Neuronal stem cell (in vitro differentiated cells): ENCODE measurements around the gene FOXP2.

Experiments
- DNase-seq: peaks from one replicate; pipeline ENCODE4 v3.0.0-alpha.2; 2013; ENCODE audit warnings: low spot score
- H2AFZ ChIP-seq: one replicate; pipeline ENCODE4 v1.6.1; 2013; ENCODE audit warnings: mild to moderate bottlenecking, low read length, inconsistent platforms
- H2AK5ac ChIP-seq: 2 replicates; pipeline ENCODE4 v1.6.1; 2013; ENCODE audit warnings: low read depth, mild to moderate bottlenecking, inconsistent platforms, low read length, moderate library complexity, mixed read lengths
- H2BK120ac ChIP-seq: 2 replicates; pipeline ENCODE4 v1.6.1; 2013; ENCODE audit warnings: low read depth, mild to moderate bottlenecking, inconsistent platforms, low read length, moderate library complexity, mixed read lengths
- H2BK12ac ChIP-seq: one replicate; pipeline ENCODE4 v1.6.1; 2013; ENCODE audit warnings: low read length, inconsistent platforms
- H2BK15ac ChIP-seq: 2 replicates; pipeline ENCODE4 v1.6.1; 2013; ENCODE audit warnings: mild to moderate bottlenecking, low read length, inconsistent platforms, mixed read lengths
- H2BK5ac ChIP-seq: one replicate; pipeline ENCODE4 v1.6.1; 2013; ENCODE audit warnings: inconsistent platforms, mild to moderate bottlenecking, low read length, moderate library complexity
- H3K14ac ChIP-seq: one replicate; pipeline ENCODE4 v1.6.1; 2013; ENCODE audit warnings: low read length, inconsistent platforms
- H3K18ac ChIP-seq: 2 replicates; pipeline ENCODE4 v1.6.1; 2013; ENCODE audit warnings: low read length, inconsistent platforms
- H3K23ac ChIP-seq: 2 replicates; pipeline ENCODE4 v1.6.1; 2013; ENCODE audit warnings: low read depth, mild to moderate bottlenecking, mixed read lengths, low read length, inconsistent platforms; ENCODE audit not compliant: poor library complexity
- H3K27ac ChIP-seq: replicated peaks from 3 replicates; pipeline ENCODE4 v1.5.1; 2013; ENCODE audit warnings: low read length, inconsistent platforms
- H3K27me3 ChIP-seq, 3 experiments: 2 replicates each; pipeline ENCODE4 v1.6.1; 2013; ENCODE audit warnings: low read length in 3 of 3, mild to moderate bottlenecking in 2 of 3, inconsistent platforms in 1 of 3, low read depth in 1 of 3, mixed read lengths in 1 of 3, moderate library complexity in 1 of 3; ENCODE audit not compliant: control insufficient read depth in 3 of 3, insufficient read depth in 3 of 3
- H3K36me3 ChIP-seq, 2 donors: replicated peaks in 1 of 2; 2 replicates each; pipeline ENCODE4 v1.6.1; 2013; ENCODE audit warnings: low read length in 2 of 2; ENCODE audit not compliant: control insufficient read depth in 2 of 2, insufficient read depth in 2 of 2
- H3K4ac ChIP-seq: 2 replicates; pipeline ENCODE4 v1.6.1; 2013; ENCODE audit warnings: inconsistent platforms, mild to moderate bottlenecking, low read length, moderate library complexity
- H3K4me1 ChIP-seq, 2 donors: 1 replicate in 1 of 2; 2 replicates in 1 of 2; pipeline ENCODE4 v1.6.1; 2013; ENCODE audit warnings: low read length in 2 of 2, low read depth in 1 of 2; ENCODE audit not compliant: control insufficient read depth in 2 of 2, insufficient read depth in 1 of 2
- H3K4me2 ChIP-seq: one replicate; pipeline ENCODE4 v1.6.1; 2013; ENCODE audit warnings: mild to moderate bottlenecking, low read length, inconsistent platforms; ENCODE audit not compliant: insufficient read depth, poor library complexity, severe bottlenecking
- H3K4me3 ChIP-seq, 2 donors: 2 replicates each; pipeline ENCODE4 v1.5.1; 2013; ENCODE audit warnings: low read length in 2 of 2, mild to moderate bottlenecking in 2 of 2, inconsistent platforms in 1 of 2, moderate library complexity in 1 of 2
- H3K79me1 ChIP-seq: one replicate; pipeline ENCODE4 v1.6.1; 2013; ENCODE audit warnings: low read depth, mild to moderate bottlenecking, inconsistent platforms, low read length, moderate library complexity
- H3K9ac ChIP-seq: one replicate; pipeline ENCODE4 v1.6.1; 2013; ENCODE audit warnings: mild to moderate bottlenecking, low read depth, low read length, inconsistent platforms; ENCODE audit not compliant: poor library complexity
- H3K9me3 ChIP-seq, 2 donors: replicated peaks in 1 of 2; 2 replicates each; pipeline versions ENCODE3 to v1.6.1; 2013; ENCODE audit warnings: low read length in 2 of 2, mild to moderate bottlenecking in 2 of 2, inconsistent platforms in 1 of 2, low read depth in 1 of 2, mixed read lengths in 1 of 2, moderate library complexity in 1 of 2; ENCODE audit not compliant: control insufficient read depth in 2 of 2, insufficient read depth in 1 of 2
- H4K8ac ChIP-seq: one replicate; pipeline ENCODE4 v1.6.1; 2013; ENCODE audit warnings: low read depth, mild to moderate bottlenecking, inconsistent platforms, low read length, moderate library complexity
- H4K91ac ChIP-seq: one replicate; pipeline ENCODE4 v1.6.1; 2013; ENCODE audit warnings: low read length, low read depth, mild to moderate bottlenecking, inconsistent platforms; ENCODE audit not compliant: poor library complexity
- WGBS, 2 donors: extraction: QIAGEN DNeasy Blood & Tissue Kit; methylation state at CpG; one replicate each; pipeline ENCODE4 v1.1.7; 2013; ENCODE audit warnings: missing lambda C conversion rate in 2 of 2, mixed read lengths in 1 of 2; ENCODE audit not compliant: insufficient read length in 2 of 2, insufficient replicate concordance in 1 of 2; ENCODE audit errors: extremely low coverage in 2 of 2; 5-methylcytosine and 5-hydroxymethylcytosine counted together

The FOXP2 gene

GRCh38 chr7:114649689-114650088 is 235.1 kb downstream of the FOXP2 start:
- Histone ChIP-seq H3K9ac (no peak overlapping the region), H2BK12ac (no peak overlapping the region), H3K27me3 (no peaks in the 10 kb centered on the region), H2BK5ac (no peak overlapping the region), H3K23ac (no peak overlapping the region), H3K4ac (no peak overlapping the region), H3K27ac (no peak overlapping the region), H3K4me1 (peaks cover 0 to 3% of the 10 kb centered on the region in 2 donors), H2BK120ac (no peak overlapping the region), H3K14ac (no peak overlapping the region), H3K4me3 (no peak overlapping the region), H3K79me1 (no peaks in the 10 kb centered on the region), H3K36me3 (peaks cover 0 to 21% of the 10 kb centered on the region in 2 donors), H3K18ac (no peak overlapping the region), H3K9me3 (no peaks in the 10 kb centered on the region), H3K4me2 (no peak overlapping the region), H4K8ac (no peak overlapping the region), H2AK5ac (no peak overlapping the region), H4K91ac (no peak overlapping the region), H2BK15ac (no peak overlapping the region), H2AFZ (no peak overlapping the region)
- DNase-seq, result no peak
- WGBS, 2 donors, result no CpG with 5 or more reads among the region's 3 CpGs

- no peak overlapping the region for H3K18ac ChIP-seq
- no peak overlapping the region for H2BK120ac ChIP-seq
- H4K8ac ChIP-seq, result no peak overlapping the region
- no peak overlapping the region for H2AK5ac ChIP-seq
- no peak overlapping the region for H3K9ac ChIP-seq
- H3K36me3 ChIP-seq, result peaks cover 0 to 25% of the 10 kb centered on the region in 2 donors
- H3K27me3 ChIP-seq, result no peaks in the 10 kb centered on the region
- H3K23ac ChIP-seq, result no peak overlapping the region
- no peak overlapping the region for H3K4me2 ChIP-seq
- no peak overlapping the region for H4K91ac ChIP-seq
- no peak overlapping the region for H2BK12ac ChIP-seq
- H3K9me3 ChIP-seq, result no peaks in the 10 kb centered on the region
- H3K4me1 ChIP-seq, result peaks cover 0 to 1% of the 10 kb centered on the region in 2 donors
- H3K4ac ChIP-seq, result no peak overlapping the region
- H2BK5ac ChIP-seq, result no peak overlapping the region
- no peak overlapping the region for H3K27ac ChIP-seq
- H3K4me3 ChIP-seq, result no peak overlapping the region
- no peak overlapping the region for H2AFZ ChIP-seq
- no peaks in the 10 kb centered on the region for H3K79me1 ChIP-seq
- H3K14ac ChIP-seq, result no peak overlapping the region
- no peak overlapping the region for H2BK15ac ChIP-seq
- no peak for DNase-seq
Observed at GRCh38 chr7:114650491-114650890, 235.9 kb downstream of the FOXP2 start.

DNA sequence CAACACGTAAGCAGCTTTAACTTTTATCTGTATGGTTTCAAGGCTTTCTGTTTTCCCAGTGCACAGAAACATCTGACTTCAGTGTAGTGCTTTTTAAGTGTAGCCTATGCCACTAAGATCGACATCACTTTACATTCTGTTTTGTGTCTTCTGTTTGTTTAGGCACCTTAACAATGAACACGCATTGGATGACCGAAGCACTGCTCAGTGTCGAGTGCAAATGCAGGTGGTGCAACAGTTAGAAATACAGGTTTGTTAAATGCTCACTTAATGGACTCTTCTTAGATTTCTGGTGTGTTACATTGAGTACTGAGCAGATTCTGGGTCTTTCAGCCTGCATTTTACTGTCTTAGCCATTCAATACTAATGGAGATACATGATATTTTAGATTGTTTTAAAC is 237.4 kb downstream of the FOXP2 start:
- no peak overlapping the region for H2AFZ ChIP-seq
- no peak overlapping the region for H3K4me3 ChIP-seq
- no peaks in the 10 kb centered on the region for H3K27me3 ChIP-seq
- no CpG with 5 or more reads among the region's 5 CpGs for WGBS, 2 donors
- no peak overlapping the region for H2BK12ac ChIP-seq
- H3K4me2 ChIP-seq, result no peak overlapping the region
- no peaks in the 10 kb centered on the region for H3K79me1 ChIP-seq
- H4K91ac ChIP-seq, result no peak overlapping the region
- peaks cover 0 to 33% of the 10 kb centered on the region in 2 donors for H3K36me3 ChIP-seq
- H3K23ac ChIP-seq, result no peak overlapping the region
- no peak overlapping the region for H2BK5ac ChIP-seq
- H3K18ac ChIP-seq, result no peak overlapping the region
- H3K27ac ChIP-seq, result no peak overlapping the region
- H3K9me3 ChIP-seq, result no peaks in the 10 kb centered on the region
- H3K9ac ChIP-seq, result no peak overlapping the region
- no peak overlapping the region for H3K4ac ChIP-seq
- no peak overlapping the region for H4K8ac ChIP-seq
- H2BK15ac ChIP-seq, result no peak overlapping the region
- no peak overlapping the region for H2AK5ac ChIP-seq
- H3K14ac ChIP-seq, result no peak overlapping the region
- H2BK120ac ChIP-seq, result no peak overlapping the region
- H3K4me1 ChIP-seq, result peaks cover 0 to 1% of the 10 kb centered on the region in 2 donors
- DNase-seq, result no peak

DNA sequence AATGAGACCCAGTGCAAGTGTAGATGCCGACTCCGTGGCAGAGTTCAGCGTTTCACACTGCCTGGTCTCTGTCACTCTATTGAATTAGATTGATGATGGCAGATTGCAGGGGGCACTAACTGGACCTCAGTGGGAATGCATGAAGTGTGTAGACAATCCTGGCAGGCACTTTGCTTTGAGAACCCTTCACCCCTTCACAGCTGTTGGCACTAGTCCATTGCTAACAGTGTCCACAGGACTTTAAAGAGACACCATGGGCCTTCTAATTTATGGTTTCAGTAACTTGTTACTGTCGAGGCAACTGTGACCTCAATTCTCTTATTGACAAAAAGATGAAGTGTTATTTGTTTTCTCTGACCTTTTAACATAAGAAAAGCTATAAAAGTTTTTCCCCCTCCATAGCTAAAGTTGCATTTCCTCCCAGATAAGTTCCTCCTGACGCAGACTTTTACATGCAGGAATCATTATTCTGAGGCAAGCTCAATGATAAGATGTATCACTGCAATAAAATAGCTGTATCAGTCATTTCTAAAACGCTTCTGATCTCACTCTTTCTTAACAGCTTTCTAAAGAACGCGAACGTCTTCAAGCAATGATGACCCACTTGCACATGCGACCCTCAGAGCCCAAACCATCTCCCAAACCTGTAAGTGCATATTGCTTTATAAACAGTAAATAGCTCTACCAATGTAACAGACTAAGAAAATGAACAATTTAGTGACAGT is 238.9 kb downstream of the FOXP2 start:
- Histone ChIP-seq H3K36me3 (peaks cover 0 to 33% of the 10 kb centered on the region in 2 donors), H3K4me3 (no peak overlapping the region), H3K4ac (no peak overlapping the region), H3K23ac (no peak overlapping the region), H4K8ac (no peak overlapping the region), H3K4me2 (no peak overlapping the region), H3K9me3 (no peaks in the 10 kb centered on the region), H3K14ac (no peak overlapping the region), H2BK5ac (no peak overlapping the region), H3K27ac (no peak overlapping the region), H2AFZ (no peak overlapping the region), H3K79me1 (no peaks in the 10 kb centered on the region), H3K18ac (no peak overlapping the region), H2AK5ac (no peak overlapping the region), H2BK15ac (no peak overlapping the region), H2BK12ac (no peak overlapping the region), H3K27me3 (no peaks in the 10 kb centered on the region), H3K9ac (no peak overlapping the region), H3K4me1 (peaks cover 0 to 1% of the 10 kb centered on the region in 2 donors), H2BK120ac (no peak overlapping the region), H4K91ac (no peak overlapping the region)
- WGBS, 2 donors, result no CpG with 5 or more reads among the region's 10 CpGs
- DNase-seq, result no peak
